IPS-18c (cell line): ENCODE data around the gene DNAI7.

Experiments
- H3K4me3 ChIP-seq: 2 replicates; pipeline ENCODE4 v1.7.0; 2013; ENCODE audit warnings: low read depth, mild to moderate bottlenecking, low read length, moderate library complexity; ENCODE audit not compliant: insufficient read depth
- H3K9me3 ChIP-seq: one replicate; pipeline ENCODE4 v1.6.1; 2013; ENCODE audit warnings: mild to moderate bottlenecking, low read length, moderate library complexity; ENCODE audit not compliant: control insufficient read depth, insufficient read depth

DNAI7 gene

DNA sequence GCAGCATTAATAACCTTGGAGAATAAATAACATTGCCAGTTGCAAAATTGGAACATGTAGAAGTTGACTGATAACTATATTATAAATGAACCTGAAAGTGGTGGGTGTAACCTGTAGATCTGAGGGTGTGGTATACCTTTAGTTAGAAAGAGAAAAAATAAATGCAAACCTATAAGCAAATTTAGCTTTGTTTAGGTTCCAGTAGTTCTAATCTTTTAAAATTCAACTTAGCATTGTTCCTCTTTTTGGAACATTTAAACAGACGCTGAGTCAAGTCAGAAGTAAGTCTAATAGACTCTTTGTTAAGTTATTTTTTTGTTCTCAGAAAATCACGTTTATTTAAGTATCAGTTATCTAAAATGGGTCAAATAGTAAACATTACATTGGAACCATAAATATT, 120.0 kb downstream of the DNAI7 start:
- H3K9me3 ChIP-seq: no peaks in the 10 kb centered on the region
- H3K4me3 ChIP-seq: no peak overlapping the region

DNA sequence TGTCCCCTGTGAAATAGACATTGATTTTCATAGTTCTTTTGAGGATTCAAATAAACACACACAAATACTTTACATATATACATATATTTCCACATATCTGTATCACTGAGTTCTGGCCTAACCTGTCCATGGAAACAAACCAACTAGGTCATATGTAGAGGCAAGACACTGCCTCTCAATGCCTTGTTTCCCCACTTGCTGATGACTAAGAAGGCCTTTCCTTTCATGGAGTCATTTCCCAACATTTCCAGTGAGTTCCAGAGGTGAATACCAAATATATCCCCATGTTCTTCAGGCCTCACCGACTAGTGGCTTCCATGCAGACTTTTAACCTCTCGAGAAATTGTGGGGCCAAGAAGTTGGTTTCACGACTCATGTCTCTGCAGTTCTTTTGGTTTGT, 120.8 kb downstream of the DNAI7 start:
- Histone ChIP-seq H3K9me3 (no peaks in the 10 kb centered on the region), H3K4me3 (no peak overlapping the region)

DNA sequence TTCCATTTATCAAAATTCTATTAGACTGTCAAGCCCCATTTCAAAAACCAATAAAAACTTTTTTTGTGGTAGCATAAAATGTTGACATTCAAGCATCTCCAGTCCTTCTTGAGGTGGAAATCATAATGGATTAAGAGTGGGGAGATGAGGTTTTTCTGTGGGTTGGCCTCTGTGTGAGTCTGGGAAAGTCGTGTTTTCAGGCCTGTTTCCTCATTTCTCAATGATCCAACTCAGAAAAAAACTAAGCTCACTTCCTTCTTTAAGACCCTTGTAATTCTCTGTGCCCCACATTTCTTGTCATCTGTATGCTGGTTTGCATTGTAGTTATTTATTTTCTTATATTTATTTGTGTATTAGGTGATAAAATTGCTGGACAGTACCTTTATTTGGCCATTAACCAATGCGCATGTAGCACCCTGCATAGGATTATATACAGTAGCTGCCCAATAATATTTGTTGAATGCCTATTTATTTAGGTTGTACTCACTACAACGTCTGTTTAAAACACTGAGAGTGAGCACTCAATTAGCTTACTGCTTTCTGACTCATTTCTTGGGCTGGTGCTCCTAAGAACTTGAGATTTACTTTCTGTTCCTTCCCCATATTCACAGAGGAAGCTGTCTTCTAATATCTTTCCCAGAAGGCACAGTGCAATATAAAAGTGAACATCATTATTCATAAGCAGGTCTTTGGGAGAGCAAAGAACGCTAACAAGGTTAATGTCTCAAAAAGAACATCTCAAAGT, 121.9 kb downstream of the DNAI7 start:
- Histone ChIP-seq H3K9me3 (no peaks in the 10 kb centered on the region), H3K4me3 (no peak overlapping the region)

DNA sequence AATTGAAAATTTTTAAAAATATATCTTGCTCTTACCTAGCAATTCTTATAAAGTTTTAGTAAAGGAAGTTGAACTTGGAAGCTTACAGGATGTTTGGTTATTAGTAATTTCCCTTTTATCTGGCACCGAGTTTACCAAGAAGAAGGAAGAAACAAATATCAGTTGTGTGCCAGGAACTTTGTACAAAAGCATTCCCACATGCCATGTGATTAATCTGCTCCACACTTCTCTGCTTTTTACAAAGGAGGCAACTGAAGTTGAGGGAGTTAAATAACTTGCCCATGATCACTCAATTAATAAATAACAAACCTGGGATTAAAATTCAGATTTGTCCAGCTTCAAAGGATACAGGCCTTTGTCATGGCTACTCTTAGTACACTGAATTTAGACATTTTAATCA, 123.6 kb downstream of the DNAI7 start:
- Histone ChIP-seq H3K4me3 (no peak overlapping the region), H3K9me3 (no peaks in the 10 kb centered on the region)

DNA sequence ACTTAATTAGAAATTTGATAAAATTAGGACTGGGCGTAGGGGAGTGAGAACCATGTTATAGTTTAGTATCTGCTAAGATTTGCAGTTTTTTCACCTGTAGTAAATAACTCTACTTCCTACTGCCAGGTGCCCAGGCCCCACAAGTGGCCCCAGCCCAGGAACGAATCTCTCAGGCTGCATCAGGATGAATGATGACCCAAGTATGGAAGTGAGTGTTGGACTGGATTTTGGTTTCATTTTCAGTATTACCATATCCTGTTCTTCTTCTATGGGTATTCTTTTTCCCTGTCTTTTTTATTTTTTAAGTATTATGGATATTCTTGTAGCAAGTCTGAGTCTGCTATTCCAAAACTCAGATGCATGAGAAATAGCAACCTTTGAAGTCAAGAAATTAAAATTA, 125.7 kb downstream of the DNAI7 start:
- H3K9me3 ChIP-seq: no peaks in the 10 kb centered on the region
- no peak overlapping the region for H3K4me3 ChIP-seq

DNA sequence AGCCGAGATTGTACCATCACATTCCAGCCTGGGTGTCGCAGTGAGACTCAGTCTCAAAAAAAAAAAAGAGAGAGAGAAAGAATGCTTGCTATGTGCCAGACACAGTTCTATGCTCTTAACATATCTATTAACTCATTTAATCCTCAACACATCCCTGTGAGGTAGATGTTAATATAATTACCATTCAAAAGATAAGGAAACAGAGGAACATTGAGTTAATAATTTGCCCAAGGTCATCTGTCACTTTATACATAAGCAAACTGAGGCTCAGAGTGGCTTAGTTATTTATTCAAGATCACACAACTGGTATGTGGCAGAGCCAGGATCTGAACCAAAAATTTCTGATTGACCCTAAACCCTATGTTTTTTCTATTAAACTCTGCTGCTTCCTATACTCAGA, 129.9 kb downstream of the DNAI7 start:
- Histone ChIP-seq H3K9me3 (no peaks in the 10 kb centered on the region), H3K4me3 (no peak overlapping the region)

DNA sequence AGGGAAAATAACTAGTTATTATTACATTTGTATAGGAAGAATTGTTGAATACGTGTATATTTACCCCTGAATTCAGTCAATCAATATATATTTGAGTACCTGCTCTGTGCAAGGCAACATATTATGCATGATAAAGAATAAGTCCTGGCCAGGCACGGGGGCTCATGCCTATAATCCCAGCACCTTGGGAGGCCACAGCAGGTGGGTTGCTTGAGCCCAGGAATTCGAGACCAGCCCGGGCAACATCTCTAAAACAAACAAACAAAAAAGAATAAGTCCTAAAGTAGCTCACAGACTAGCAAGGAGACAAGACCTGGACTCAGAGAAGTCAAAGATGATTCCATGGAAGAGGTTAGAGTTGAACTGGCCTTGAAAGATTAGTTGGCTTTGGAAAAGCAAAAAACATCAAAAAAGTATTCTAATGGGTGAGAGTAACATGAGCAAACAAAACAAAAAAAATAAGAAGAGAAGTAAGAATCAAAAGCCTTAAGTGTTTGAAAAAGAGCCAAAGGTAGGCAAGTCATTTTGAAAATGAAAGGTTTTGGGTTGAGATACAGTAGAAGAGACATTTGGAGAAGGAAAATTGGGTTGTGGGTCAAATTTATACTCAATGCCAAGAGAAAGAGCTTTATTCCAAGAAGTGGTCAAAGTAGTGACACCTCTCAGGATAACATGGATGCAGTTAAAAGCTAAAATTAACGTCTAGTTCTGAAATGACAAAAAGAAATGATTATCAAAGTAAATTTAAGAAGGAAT, 130.9 kb downstream of the DNAI7 start:
- no peak overlapping the region for H3K4me3 ChIP-seq
- H3K9me3 ChIP-seq: no peaks in the 10 kb centered on the region

DNA sequence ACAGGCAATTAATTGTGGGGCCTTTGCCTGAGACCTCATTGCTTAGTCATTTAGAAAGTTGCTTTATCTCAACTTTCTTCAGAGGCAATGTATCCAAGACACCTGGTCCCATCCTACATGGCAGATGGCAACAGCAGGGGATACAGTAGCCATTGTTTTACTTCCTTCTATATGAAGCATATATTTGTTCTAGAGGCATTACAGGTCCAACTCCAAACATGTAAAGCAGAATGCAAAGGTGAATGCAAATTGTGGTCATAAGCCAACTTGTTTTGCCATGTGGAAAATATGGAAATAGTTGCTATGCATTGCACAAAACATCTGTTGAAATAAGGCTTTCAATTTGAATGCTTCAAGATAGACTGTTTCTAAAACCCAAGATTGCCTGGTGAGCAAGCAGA, 136.3 kb downstream of the DNAI7 start:
- Histone ChIP-seq H3K9me3 (no peaks in the 10 kb centered on the region), H3K4me3 (no peak overlapping the region)
